Stimulated activated CD8-positive, alpha-beta memory T cell treated with anti-CD3 and anti-CD28 coated beads, Interleukin-7, amount 100 ng/mL, for 24 hours (primary cell): ENCODE results near the gene SORCS2.

Experiments
- DNase-seq: peaks from one replicate; pipeline ENCODE4 v3.0.0-alpha.2; 2020; ENCODE audit warnings: low read depth

Gene SORCS2

GRCh38 chr4:7736436-7737267 is 544.3 kb downstream of the SORCS2 start:
- no peak for DNase-seq

DNA sequence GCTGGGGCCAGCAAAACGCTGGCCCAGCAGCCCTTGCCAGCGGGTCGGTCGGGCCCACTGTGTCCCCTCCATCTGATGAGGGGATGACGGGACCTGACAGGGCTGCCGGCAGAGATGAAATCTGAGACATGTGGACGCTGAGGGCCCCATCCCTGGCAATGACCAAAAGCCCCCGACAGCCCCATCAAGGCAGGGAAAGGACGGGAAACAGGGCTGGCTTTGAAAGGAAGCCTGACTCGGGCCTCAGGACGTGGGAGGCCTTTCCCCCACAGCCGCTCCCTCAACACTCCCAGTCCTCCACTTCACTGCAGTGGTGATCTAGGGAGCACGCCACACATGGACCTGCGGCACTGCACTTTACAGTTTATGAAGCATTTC is 544.9 kb downstream of the SORCS2 start:
- DNase-seq, result no peak

- DNase-seq, result no peak
Measured at GRCh38 chr4:7737752-7738457, 545.6 kb downstream of the SORCS2 start.

- DNase-seq, result no peak
Measured at GRCh38 chr4:7738458-7739076, 546.2 kb downstream of the SORCS2 start.

DNA sequence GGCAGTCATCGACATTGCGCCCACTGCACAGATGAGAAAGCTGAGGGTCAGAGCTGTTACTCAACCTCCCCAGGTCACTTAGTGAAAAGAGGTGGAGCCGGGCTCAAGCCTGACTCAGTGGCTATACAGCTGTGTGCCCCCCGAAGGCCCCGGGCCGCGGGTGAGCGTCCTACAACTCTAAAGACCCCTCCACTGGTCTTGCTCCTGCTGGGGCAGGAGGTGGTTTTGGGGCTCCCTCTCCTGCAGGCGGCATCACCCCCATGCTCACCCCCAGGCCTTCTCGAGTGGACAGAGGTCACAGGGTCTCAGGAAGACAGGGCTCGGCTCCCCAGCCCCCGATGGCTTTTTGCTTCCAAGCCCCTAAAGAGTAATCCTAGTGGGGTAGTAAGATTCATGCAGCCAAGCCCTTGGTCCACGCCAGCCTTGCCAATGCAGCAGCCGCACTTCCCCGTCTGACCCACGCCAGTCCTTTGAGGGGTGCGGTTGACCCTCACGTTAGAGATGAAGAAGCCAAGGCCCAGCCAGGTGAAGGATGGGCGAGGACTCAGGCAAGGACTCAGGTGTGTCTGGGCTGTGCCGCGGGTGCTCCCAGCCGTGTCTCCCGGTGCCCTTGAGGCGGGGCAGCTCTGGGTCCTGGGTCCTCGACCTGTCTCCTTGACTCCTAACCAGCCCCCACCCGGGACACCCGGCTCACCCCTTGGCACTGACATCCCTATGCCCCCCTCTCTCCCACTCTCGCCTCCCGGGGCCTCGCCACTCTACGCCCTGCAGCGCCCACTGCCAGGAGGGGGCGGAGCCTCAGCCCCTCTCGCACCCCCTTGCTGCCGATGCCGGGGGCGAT is 547.0 kb downstream of the SORCS2 start:
- no peak for DNase-seq

DNA sequence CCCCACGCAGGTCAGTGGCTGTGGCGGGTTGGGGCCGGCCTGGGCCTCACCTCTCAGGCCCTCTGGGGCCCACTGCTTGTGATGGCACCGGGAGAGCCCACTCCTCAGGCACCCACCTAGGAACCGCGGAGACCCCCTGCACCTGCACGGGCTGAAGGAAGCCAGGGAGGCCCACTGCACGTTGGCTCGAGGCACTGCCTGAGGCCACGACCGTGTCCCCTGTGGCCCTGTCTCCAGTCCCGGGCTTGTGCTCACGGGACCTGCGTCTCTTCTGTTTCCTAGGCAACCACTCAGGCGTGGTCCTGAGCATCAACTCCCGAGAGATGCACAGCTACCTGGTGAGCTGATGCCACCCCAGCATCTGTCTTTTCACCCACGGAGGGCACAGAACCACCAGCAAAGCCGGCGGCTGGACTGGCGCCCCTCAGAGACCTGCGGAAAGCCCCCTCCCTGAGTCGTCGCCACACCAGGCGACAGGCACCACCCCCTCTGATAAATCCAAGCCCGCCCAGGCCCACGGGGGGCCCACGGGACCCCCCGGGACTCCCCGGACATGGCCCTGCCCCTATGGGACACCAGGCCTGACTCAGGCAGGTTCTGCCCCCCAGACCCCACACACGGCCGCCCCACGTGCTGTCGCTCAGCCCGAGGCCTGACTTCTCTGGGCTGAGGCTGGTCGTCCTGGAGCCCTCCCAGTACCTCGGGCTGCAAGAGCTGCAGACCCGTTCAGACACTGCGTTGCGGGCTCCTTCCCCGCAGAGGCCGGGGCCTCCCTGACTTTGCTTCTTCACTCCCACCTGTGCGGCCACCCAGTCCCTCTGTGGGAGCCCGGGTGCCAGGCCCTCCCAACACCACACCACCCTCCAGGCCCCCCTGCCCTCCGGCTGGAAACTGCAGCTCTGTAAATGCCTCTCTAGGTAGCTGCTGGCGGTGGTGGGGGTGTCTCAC is 547.9 kb downstream of the SORCS2 start:
- DNase-seq, result no peak

DNA sequence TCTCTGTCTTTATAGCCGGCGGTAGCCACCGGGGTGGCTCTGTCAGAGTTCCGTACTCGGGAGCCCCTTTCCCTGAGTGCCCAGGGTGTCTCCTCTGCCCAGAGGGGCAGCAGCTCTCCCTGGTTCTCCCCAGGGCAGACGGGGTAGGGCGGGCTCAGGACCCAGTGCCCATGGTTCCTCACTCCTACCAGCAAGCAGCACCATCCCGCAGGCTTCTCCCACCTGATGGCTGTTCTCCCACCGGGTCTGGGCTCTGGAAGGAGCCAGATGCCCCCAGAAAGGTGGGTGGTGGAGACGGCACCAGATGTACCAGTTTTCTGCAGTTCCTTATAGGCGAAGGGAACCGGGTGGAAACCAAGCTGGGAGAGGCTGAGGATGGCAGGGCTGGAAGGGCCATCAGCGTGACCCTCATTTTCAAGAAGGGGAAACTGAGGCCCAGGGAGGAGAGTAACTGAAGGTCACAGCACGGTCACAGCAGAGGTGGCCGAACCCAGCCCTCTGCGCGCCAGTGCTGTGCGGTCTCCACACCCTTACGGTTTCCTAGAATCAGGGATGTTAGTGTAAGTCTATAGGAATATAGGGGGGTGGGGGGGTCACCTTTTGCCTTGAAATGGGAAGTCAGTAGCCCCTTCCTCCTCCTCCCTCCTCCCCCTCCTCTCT is 548.7 kb downstream of the SORCS2 start:
- no peak for DNase-seq

DNA sequence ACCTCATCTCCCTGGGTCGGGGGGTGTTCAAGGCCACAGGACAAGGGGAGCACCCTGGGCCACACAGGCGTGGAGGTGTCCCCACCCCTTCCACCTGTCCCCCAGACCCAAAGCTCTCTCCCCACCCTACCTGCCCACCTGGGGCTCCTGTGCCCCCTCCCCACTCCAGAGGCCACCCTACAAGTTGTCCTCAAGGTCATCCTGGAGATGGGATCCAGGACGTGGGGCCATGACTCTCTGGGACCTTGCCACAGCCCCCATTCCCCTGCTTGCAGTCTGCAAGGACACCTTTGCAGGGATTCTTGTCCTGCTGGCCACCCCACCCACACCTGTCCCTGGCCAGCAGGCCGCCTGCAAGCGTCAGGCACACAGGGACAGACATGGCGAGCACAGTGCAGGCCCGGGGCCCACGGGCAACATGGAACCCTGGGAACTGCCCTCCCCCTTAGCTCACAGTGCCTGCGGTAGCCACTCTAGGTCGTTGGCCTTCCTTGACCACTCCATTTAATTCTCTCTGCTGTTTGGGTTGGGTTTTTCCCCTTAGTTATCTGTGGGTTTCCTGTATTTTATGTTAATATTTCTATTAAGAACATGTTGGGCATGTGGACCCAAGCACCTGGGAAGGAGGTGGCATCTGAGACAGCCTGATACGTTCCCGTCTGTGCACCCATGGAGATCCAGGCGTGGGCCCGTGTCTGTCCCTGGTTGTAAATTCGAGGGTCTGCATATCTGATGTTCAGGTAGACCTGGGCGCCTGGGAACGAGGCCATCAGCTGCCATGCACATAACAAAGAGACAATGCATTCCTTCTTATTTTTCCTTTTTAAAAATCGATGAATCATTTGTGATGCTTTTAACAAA is 549.8 kb downstream of the SORCS2 start:
- DNase-seq, result no peak

DNA sequence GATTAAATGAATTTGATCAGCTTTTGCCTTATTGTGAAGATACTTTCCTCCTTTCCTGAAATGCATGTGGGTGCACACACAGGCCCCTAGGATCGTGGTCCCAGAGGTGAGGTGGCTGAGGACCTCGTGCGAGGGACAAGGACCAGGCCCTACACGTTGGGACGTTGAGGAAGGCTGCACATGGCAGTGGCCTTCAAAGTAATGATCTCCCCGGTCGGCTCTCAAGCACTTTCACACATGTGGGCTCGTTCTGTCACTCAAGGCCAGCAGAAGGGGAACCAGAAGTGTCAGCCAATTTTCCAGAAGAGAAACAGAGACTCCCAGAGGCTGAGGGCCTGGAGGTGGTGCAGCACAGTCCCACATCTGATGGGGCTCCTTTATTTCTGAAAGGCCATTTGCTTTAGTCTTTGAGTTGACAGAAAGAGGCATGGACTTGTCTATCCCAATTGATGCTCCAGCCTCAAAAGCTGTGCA is 550.5 kb downstream of the SORCS2 start:
- no peak for DNase-seq

DNA sequence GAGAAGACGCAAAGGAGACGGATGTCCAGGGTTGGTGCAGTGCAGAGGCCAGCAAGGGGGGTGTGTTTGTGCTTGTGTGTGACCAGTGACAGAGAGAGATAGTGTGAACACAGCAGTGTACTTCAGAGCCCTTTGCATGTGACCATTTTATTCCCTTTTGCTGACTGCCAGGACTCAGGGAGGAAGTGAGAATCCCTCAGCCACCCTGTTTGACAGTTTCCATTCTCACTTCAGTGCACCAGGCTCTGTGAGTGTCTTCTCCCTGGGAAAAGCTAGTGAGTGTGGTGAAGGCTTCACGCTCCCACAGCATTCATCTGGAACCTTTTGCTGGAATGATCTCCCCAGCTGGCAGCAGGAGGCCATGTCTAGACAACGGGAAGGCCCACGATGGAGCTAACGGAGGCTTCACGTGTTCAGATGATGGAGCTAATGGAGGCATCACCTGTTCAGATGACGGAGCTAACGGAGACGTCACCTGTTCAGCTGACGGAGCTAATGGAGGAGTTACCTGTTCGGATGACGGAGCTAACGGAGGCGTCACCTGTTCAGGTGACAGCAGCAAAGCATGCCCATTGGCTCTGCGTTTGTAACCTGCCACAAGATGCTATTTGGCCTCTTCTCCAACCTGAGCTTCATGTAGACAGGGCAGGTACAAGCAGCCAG is 551.9 kb downstream of the SORCS2 start:
- DNase-seq, result no peak

DNA sequence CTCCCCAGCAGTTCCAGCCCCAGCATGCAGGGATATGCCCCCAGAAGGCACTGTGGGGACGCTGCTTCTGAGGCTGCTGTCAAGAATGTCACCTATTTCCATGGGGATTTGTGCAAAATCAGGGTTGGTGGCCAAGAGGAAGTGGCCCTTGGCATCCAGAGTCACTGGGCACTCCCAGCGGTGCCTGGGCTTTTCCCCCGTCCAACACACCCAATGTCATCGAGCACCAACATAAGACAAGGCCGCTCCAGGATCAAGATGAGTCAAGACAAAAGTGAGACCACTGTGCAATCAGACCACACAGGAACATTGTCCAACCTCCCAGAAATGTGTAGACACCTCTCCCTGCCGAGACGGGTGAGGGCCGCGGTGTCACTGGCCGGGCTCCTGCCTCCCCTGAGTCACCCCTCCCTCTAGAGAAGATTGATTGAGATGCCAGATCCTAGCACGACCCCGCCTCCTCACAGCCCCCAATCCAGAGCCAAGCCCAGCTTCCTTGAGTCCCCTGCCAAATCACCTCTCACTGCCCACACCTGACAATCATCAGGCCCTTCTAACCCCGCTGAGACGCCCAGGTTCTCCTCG is 553.1 kb downstream of the SORCS2 start:
- no peak for DNase-seq

DNA sequence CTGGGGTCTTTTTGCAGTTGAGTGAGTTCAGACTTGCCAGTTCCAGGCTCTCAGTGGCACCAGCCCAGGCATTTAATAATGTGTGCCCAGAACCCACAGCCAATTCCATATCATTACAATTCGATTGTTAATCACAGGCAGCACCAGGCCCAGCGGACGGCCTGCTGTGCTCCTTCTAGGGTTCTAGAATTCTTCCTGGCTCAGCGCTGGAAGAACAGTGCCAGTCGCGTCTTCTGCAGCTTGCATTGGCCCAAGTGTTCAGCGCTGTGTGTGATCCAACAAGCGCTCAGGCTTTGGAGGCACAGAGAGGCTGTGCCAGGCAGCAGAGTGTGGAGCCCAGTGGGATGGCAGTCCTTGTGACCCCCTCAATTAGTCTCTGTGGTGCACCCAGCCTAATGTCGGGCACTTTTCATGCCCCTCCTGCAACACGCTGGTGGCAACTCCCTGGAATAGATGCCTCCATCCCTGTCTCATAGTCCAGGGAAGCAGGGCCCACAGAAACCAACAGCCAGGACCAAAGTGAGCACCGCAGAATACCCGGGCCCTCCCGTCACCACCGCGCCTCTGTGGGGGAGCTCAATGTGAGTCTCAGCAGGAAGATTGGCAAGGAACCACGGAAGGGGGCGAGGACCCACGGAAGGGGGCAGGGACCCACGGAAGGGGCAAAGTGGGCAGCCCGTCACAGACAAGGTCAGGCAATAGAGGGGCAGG is 554.2 kb downstream of the SORCS2 start:
- no peak for DNase-seq

- no peak for DNase-seq
Measured at GRCh38 chr4:7747062-7747385, 554.7 kb downstream of the SORCS2 start.

DNA sequence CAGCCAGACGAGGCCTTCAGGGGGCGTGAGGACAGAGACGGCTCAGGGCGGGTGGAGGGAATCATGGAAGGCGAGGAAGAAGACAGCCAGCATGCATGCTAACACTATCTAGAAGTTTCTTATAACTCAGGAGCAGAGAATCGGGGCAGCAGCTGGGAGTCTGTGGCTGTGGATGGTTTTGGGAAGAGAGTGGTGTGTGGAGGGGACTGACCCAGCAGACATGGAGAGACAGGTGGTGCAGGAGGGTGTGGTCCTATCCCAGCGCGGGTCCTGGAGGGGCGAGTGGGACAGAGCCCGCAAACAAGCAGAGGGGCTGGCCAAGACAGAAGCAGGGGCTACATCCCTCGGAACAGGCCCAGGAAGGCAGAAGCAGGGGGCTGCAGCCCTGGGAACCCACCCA is 555.2 kb downstream of the SORCS2 start:
- no peak for DNase-seq

- DNase-seq, result no peak
Measured at GRCh38 chr4:7750523-7750922, 558.2 kb downstream of the SORCS2 start.

DNA sequence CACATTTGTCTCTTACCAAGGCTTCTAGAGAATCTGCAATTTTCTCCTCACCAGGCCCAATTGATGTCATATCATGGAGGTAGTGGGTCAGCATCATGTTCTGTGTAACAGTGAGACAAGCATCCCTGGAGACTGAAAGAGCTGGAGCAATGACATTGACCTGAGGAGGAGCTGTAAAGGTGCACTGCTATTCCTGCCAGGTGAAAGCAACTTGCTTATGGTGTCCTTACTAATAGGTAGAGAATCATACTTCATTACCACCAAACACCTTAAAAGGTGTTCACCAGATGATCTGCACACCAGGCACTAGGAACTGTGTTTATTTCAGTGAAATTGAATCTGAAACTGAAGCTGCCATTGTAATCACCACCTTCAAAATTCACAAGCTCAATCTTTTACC is 558.6 kb downstream of the SORCS2 start:
- no peak for DNase-seq

GRCh38 chr4:7752649-7753048 is 560.3 kb downstream of the SORCS2 start:
- no peak for DNase-seq

DNA sequence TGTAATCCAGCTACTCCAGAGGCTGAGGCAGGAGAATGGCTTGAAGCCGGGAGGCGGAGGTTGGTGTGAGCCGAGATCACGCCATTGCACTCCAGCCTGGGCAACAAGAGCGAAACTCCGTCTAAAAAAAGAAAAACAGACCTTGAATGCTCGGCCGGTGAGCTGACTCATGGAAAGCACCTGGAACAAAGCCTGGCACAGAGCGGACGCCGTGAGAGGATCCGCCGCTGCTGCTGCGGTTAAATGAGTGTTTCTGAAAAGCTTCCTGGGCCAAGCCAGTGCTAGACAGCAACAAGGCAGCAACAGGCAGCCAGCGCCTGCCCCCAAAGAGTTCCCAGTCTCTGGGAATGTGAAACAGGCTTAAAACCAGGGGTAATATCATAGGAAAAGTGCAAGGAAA is 560.9 kb downstream of the SORCS2 start:
- no peak for DNase-seq
